HG03457 (cell line): ENCODE results near the gene DAAM2.

ENCODE experiments used
- ATAC-seq: cut with Tn5 transposase; IDR thresholded peaks from one replicate; pipeline ENCODE4 v1.9.1; 2021; ENCODE audit warnings: moderate number of reproducible peaks; ENCODE audit not compliant: unreplicated experiment

DAAM2 gene

DNA sequence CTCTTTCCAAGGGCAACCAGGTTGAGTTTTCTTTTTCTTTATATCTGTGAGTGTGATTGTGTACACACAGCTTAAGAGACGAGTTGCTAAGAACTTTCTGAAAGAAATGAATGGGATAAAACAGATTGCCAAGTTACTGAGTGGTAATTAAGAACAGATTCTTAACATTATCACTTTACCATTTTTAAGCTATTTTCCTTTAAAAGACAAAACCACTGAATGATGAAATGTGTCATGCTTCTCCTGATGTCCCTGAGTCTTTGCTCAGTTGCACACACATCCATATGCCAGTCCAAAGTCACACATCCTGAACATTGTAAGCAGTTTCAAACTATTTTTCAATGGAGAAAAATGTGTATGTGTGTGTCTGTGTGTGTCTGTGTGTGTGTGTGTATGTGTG lies 5.5 kb upstream of the DAAM2 start:
- no peak for ATAC-seq

DNA sequence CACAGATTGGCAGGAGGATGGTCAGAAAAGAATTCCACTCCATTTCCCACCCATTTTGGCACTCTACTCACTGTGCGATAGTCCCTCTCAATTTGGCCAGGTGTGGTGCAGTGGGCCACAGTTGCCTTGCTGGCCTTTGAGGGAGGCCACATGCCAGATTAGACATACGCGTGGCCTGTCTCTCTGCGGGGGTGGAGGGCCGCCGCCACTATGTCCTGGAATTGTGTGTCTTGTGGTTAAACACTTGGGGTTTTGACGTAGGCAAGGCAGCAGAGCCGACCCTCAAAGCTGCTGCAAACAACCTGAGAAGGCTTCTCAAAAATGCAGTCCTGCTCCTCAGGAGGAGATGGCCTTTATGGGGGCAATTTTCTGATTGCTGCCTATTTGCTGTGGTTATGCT lies 4.9 kb upstream of the DAAM2 start:
- no peak for ATAC-seq

DNA sequence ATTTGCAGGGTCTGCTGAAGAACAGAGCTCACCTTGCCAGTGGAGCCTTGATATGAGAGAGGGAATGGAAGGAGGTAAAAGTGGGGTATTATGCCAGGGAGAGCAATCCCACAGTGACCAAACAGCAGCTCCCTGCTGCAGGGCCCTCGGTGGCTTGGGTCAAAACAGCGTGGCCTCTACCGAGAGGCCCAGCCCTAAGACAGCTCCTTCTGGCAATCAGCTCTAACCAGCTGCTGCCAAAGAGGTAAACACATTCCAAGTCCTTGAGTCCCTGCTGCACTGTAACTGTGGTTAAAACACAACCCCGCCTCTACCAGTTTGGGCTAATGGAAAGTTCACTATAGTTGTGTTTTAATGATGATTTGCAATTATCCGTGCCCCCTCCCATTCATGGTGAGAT lies 1.4 kb upstream of the DAAM2 start:
- ATAC-seq: no peak

DNA sequence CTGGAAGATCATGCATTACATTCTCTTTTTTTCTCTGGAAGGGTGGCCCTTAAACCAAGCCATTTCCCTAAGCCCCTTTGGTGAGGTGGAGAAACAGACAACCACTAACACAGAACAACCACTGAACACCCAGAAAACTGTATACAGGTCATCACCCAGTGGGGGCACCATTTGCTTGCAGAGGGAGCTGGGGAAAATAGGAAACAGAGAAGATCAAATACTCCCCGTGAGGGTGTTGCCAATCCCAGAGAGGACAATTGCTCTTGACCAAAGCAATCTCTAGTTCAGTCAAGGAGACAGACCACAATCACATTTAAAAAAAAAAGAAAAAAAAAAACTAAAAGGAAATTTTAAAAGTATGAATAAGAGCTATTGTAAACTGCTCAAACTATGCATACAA lies 865 bp upstream of the DAAM2 start:
- no peak for ATAC-seq

DNA sequence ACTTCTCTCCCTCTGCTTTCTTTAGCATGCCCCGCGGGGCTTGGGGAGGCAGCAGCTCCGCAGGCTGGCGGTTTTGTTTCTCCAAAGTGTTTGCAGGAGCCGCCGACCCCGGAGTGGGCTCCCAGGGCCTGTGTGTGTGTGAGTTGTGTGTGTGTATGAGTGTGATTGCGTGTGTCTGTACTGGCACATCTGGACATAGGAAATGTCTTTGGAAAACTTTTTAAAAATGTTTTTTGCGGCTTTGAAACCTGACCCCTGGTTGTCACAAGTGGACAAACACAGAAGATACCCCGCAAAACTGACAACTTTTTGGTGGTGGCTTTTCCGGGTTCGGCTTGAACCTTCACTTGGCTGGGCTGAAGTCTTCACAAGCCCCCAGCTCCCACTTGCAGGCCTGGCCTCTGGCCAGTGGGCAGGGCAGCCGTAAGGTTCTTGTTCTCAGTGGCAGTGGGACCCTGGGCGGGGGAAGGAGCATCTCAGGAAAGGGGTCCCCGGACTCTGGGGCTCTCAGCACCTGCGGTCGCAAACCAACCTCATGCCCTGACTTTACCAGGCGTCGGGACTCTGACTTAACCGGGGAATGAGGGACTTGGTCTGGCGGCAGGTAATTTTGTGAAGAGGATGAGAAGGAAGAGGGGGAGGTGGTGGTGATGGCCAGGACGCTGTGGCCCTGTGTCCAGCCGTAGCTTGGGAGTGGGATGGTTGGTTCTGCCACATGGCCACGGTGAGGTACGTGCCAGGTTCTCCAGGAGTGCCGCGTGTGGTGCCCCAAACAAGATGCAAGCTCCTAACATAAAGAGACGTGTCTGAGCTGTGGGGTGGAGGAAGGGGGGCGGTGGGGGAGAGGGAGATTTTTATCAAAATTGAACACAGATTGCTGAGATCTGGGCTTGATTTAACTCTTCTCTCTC lies 619 bp downstream of the DAAM2 start:
- no peak for ATAC-seq

DNA sequence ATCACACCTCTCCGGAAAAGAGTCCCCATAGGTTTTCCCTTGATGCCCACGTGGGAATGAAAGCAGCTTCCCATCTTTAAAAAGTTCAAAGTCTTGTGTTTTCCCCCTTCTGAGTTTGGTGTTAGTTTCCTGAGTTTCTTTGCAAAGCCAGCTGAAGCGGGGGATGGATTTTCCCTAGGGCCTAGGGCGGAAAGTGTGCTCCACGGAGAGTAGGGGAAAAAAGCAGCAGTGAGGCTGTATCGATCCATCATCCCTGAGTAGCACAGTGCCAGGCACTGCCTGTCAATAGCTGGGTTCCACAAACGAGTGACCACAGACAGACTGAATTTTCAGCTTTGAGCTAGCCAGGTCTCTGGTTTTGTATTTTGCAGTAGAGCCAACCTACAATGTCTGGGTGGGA lies 1.3 kb downstream of the DAAM2 start:
- ATAC-seq: no peak

DNA sequence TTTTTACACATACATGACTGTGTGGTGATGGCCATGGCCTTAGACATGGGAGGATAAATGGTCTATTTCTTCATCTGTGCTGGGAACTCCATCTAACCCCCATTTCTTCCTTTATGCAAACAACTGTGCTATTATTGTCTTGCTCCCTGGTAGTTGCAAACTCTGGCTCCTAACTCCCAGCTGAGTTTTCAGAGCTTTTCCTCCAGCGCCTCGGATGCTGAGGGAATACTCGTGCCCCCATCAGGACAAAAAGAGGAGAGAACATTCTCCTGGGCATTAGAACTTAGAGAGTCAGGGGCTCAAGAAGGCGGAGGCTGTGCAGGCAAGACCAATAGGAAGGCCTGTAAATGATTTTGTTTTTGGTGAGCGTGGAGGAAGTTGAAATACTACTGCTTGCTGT lies 2.1 kb downstream of the DAAM2 start:
- no peak for ATAC-seq

DNA sequence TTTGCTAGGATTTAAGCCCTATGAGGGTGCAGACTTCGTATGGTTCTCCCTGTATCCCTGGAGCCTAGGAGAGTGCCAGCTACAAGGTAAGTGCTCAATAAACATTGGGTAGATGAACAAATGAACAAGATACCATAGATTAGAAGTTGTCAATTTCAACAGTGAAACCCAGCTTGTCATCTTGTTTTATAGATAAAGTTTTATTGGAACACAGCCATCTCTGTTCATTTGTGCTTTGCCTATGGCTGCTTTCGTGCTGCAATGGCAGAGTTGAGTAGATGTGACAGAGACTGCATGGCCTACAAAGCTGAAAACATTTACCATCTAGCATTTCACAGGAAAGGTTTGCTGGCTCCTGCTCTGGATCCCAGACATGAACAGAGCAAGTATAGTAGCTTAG lies 5.6 kb downstream of the DAAM2 start:
- ATAC-seq: no peak

DNA sequence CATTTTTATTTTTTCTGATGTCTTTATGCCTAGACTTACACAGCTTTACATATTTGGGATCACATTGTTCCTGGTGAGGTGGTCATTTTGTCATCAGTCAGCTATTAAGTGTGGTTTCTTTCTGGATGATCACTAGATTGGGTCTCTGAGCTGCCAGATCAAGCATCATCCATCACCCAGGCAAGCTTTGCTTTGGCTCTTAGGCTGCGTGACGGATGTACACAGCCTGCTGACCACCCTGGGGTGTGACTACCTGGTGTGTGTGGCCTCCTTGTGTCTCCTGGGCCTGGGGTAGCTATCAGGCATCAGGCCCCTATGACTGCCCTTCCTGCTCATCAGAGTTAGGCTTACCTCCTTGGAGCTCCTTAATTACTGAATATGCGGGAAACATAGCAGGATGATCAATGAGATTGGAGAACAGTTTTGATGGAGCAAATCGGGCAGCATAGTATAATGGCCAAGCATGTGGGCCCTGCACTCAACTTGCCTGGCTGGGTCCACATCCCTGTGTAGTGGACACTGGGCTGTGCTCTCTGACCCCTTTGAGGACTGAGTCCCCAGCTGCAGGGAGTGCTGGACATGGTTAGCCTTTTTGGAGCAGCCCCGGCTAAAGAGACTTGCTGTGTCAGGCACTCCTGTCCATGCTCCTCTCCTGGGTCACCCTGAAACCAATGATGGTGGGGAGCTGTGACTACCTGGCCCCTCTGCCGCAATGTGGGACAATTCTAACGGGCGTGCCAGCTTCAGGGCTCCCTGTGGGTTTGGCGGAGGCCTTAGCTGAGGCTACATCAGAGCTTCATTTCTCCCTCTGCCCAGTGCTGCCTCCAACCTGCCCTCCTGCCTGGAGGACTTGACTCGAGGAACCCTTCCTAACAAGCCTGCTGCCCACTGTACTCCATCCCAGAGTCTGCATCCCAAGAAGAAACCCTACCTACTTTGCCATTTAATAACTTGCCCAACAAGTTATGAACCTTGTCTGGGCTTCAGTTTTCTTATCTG lies 8.2 kb downstream of the DAAM2 start:
- ATAC-seq: no peak

DNA sequence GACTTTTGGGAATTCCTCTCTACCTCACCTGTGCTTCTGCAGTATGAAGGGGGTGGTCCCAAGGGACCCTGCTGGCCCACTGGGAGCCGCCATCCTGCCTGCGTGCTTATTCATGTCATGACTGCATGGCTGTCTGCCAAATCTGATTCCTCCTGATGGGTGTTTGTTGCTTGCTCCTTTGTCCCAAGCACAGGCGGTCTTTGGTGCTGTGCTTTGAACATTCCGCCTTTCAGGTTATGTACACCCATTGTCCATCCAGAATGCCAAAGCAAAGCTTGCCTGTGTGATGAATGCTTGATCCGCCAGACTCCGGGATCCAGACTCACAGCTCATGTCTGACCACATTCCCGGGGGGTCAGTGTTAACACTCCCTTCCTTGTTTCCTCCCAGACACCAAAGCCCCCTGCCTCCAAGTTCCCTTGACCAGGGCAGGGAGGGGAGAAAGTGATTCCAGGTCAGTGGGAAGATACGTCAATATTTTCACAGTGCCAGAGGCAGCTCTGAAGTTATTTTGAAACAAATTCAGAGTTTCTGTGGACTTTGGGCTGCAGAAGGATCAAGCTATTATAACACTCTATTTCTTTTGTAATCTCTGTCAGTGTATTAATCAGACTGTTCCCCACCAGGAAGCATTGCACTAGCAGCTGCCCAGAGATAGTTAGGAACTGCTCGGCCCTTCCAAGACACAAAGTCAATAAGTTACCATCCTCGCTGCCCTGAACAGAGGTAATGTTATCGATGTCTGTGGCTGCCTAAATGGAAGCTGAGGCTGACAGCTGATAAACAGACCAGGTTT lies 9.5 kb downstream of the DAAM2 start:
- no peak for ATAC-seq

DNA sequence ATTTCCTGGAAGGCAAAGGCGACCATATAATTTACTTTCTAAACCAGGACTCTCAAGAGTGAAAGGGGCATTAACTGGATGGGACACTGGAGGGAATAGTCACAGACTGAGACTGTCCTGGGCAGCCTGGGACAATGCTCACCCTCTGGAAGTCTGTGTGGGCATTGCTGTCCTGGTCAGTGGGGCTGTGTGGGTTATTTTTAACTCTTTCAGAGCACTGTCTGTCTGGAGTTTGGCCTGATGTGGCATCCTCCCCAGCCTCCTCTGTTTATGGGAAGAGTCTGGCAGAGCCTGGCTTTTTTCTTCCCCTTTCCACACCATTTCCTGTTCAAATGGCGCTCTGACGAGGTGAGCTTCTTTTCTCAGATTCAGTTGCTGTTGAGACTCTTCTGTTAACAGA lies 11.7 kb downstream of the DAAM2 start:
- ATAC-seq: no peak

DNA sequence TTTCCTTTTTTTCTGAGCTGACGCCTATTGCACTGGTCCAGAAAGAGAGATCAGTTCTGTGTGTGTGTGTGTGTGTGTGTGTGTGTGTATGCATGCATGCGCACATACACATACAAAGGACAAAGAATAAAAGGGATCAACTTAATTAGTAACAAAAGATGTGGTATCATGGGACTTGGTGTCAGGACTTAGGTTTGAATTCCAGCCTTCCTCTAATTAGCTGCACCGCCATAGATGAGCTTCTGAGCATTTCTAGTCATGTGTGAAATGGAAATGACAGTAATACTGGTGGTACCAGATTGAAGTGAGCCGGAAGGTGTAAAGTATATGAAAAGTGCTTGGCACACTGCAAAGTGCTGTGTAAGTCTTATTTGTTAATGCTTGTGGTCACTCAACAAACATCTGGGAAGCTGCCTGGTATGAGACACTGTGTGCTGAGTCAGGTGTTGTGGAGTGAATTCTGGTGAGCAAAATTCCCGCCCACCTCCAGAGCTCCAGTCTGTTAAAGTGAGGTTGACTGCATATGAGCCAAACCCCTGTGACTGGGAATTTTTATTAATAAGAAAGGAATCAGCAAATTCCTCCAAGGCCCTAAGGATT lies 12.4 kb downstream of the DAAM2 start:
- no peak for ATAC-seq

DNA sequence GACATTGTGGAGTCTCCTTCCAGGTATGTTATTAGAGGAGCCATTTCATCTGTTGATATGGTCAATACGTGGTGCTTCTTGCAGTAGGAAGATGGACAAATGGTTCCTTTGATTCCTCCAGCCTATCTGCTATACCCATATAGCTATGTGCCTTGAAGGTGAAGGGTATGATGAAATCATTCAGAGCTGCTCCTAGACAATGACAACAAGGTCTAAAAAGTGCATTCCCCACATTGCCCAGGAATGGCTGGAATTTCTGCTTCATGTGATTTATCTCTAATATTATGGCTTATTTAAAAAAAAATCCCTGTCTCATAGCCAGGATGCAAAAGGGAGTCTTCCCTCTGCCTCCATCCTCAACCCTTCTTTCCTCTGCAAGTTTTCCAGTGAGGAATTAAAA lies 14.1 kb downstream of the DAAM2 start:
- ATAC-seq: no peak

DNA sequence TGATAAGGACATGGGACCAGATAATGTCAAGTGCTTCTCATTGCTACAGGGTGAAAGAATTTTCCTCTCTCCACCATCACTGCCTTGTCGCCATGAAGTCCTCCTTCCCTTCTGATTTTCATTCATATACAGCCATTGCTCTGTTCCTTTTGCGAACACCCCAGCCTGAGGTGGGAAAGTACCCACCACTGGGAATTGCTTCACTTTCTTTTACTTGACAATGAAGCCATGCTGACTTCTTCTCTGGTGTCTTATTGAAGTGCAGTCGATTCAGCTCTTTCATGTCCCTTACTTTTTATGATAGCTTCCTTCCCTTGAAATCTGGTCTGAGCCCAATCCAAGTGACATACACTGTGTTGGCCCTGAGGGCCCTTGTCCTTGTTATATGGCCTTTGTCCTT lies 16.2 kb downstream of the DAAM2 start:
- ATAC-seq: no peak

DNA sequence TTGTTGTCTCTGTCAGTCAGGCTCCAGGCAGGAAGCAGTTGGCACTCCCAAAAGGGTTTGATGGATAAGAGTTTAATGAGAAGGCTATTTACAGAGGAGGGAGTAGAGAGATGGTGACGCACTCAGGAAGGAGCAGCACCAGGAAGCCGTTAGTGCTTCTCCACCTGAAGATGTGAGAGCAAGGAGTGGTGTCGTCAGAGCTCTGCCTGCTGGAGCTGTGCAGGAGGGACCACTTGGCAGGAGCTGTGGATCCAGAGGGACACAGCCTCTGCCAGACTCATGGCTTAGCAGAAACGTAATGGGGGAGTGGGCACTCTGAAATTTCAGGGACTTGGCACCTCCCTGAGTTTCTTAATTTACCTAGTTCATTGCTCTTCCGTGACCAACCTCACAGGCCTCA lies 16.8 kb downstream of the DAAM2 start:
- ATAC-seq: no peak

DNA sequence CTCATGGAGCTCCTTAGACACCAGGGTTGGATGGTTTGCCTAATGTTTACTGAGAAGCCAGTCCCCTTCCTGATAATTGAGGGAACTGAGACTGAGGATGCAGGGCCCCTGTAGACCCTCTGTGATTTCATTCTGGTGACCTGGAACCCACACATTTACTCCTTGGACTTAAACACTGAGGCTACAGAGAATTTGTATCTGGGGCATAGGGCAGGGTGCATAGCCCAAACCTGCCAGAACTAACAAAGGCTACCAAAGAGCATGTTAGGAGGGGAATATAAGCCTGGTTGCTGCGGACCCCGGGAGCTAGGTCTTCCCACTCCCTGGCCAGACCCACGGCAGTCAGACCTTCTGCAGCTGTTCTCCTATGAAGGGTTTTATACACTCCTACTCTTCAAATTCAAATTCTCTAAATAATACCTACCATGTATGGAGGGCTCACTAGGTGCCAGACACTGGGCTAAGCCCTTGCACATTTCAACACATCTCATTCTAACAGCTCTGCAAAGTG lies 19.7 kb downstream of the DAAM2 start:
- ATAC-seq: no peak

DNA sequence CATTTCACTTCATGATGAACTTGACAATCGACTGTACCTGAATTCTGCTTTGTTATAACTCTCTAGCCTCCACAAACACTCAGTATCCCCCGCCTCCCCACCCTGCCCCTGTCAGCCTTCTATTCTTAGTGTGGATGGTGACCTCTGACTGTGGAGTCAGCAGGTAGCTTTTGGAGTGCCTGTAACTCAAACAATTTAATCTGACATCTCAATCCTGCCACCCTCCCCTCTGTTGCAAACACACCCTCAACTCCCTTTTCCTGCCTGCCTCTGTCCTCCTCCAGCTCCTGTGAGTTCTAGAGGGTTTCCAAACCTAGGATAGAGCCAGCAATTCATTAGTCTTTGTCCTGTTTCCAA lies 20.3 kb downstream of the DAAM2 start:
- no peak for ATAC-seq

DNA sequence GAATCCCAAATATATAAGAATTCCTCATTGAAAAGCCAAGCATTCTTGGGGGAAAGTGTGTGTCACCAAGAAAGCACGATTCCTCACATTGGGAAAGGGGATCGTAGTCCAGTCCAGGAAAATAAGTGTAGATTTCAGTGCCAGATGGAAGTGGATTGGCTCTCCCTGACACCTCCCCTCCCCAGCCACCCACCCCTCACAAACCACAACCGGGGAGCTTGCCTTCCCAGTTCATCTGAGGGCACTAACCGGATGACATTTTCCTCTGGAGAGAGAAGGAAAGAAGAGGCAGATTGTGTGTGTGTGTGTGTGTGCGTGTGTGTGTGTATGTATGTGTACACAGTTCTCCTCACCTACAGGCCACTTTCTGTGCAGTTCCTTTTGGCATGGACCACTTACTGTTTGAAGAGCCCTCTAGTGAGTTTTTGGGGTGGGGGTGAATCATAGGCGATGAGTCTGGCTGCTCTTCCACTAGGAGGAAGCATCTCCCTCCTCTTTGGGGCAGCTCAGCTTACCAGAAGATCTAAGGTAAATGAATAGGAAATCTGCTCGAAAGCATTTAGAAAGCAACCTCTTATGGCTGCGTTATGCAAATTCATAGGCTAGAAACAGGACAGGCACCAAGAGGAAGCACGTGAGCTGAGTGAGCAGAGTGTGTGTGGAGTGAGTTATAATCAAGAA lies 20.8 kb downstream of the DAAM2 start:
- ATAC-seq: peak; percentile 60

DNA sequence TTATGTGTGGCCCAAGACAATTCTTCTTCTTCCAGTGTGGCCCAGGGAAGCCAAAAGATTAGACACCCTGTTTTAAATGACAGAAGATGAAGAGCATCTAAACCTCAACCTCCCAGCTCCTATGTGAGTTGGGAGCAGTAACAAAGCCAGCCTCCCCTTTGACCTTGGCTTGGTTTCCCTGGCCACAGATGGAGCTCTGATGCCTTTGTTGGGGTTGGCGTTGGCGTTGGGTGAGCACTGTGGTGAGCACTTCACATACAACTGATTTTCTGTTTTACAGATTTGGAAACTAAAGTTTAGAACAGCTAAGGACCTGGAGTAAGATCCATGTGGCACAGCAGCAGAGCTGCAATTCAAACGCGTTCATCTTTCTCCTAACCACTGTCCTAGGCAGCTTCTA lies 22.1 kb downstream of the DAAM2 start:
- ATAC-seq: no peak

DNA sequence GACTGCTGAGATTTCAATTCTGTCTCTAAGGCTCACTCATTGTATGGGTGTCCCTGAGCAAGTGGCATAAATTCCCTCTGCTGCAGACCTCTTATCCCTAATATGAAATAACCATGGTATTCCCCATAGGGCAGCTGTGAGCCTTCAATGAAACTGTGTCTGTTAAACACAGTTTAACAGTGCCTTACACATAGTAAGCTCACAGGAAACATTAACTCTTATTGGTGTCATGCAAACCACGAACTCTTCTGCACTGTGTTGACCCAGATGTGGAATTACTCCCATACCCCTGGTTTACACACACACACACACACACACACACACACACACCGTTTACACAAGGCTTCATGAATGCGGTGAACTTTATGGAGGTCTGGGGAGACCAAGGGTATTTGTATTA lies 23.2 kb downstream of the DAAM2 start:
- no peak for ATAC-seq
